GM18907 (cell line): ENCODE results near the gene FAM131B.

Experiments used
- ATAC-seq: cut with Tn5 transposase; IDR thresholded peaks from one replicate; pipeline ENCODE4 v1.9.1; 2021; ENCODE audit warnings: mild to moderate bottlenecking, moderate library complexity; ENCODE audit not compliant: unreplicated experiment

Gene FAM131B

GRCh38 chr7:143360788-143361551 lies 1.5 kb downstream of the FAM131B start:
- ATAC-seq: no peak

- no peak for ATAC-seq
These were observed 2.7 kb downstream of the FAM131B start for GRCh38 chr7:143359771-143360353.

- ATAC-seq: no peak
These were observed 3.9 kb downstream of the FAM131B start for GRCh38 chr7:143358626-143359025.

GRCh38 chr7:143356414-143357050 lies 6.0 kb downstream of the FAM131B start:
- no peak for ATAC-seq

- ATAC-seq: no peak
These were observed 6.8 kb downstream of the FAM131B start for GRCh38 chr7:143355450-143356385.

GRCh38 chr7:143354965-143355364 lies 7.5 kb downstream of the FAM131B start:
- ATAC-seq: no peak

- no peak for ATAC-seq
These were observed 8.1 kb downstream of the FAM131B start for GRCh38 chr7:143354376-143354775.

- ATAC-seq: no peak
These were observed 9.9 kb downstream of the FAM131B start for GRCh38 chr7:143352531-143353002.

GRCh38 chr7:143351574-143351973 lies 10.9 kb downstream of the FAM131B start:
- no peak for ATAC-seq

- no peak for ATAC-seq
These were observed 11.5 kb downstream of the FAM131B start for GRCh38 chr7:143351060-143351459.

- ATAC-seq: no peak
These were observed 14.6 kb downstream of the FAM131B start for GRCh38 chr7:143347950-143348349.

GRCh38 chr7:143346018-143346417 lies 16.5 kb downstream of the FAM131B start:
- no peak for ATAC-seq

- ATAC-seq: peak; percentile 77
These were observed 17.0 kb downstream of the FAM131B start for GRCh38 chr7:143345428-143345900.

- ATAC-seq: no peak
These were observed 18.9 kb downstream of the FAM131B start for GRCh38 chr7:143343596-143343995.

GRCh38 chr7:143341842-143342241 lies 20.7 kb downstream of the FAM131B start:
- ATAC-seq: no peak

- no peak for ATAC-seq
These were observed 25.3 kb downstream of the FAM131B start for GRCh38 chr7:143337216-143337615.

GRCh38 chr7:143334244-143334643 lies 28.3 kb downstream of the FAM131B start:
- no peak for ATAC-seq

GRCh38 chr7:143331179-143331801 lies 31.2 kb downstream of the FAM131B start:
- no peak for ATAC-seq

- ATAC-seq: no peak
These were observed 32.9 kb downstream of the FAM131B start for GRCh38 chr7:143329471-143330170.

GRCh38 chr7:143327903-143328302 lies 34.6 kb downstream of the FAM131B start:
- peak; percentile 78 for ATAC-seq
